Measurements from ENCODE around the gene SMKR1.
A peak's percentile ranks its signal among the peaks of the same experiment; 100 is the strongest.
"Not testable (repeated sequence)": the region's sequence is repeated elsewhere in the genome, so short reads cannot be mapped to it uniquely, and the experiment has no call there.

The SMKR1 gene

GRCh38 chr7:129469930-129470329 is 32.4 kb upstream of the SMKR1 start:
- DNase-seq (ENCODE audit: low spot score), result no peak
- H3K9me3 Mint-ChIP-seq, result no peaks in the 10 kb centered on the region
- no peaks in the 10 kb centered on the region for H3K27me3 Mint-ChIP-seq (ENCODE audit: low read depth)
- no peaks in the 10 kb centered on the region for H3K4me1 Mint-ChIP-seq (ENCODE audit: low read depth)
- H3K27ac Mint-ChIP-seq, result no peak overlapping the region
- peaks cover 10% of the 10 kb centered on the region for H3K36me3 Mint-ChIP-seq (ENCODE audit: low read depth)
- H3K4me3 Mint-ChIP-seq, result no peak overlapping the region

GRCh38 chr7:129470411-129470810 is 31.9 kb upstream of the SMKR1 start:
- H3K9me3 Mint-ChIP-seq, result no peaks in the 10 kb centered on the region
- no peaks in the 10 kb centered on the region for H3K27me3 Mint-ChIP-seq (ENCODE audit: low read depth)
- H3K36me3 Mint-ChIP-seq (ENCODE audit: low read depth), result peaks cover 12% of the 10 kb centered on the region
- H3K27ac Mint-ChIP-seq, result no peak overlapping the region
- H3K4me3 Mint-ChIP-seq, result no peak overlapping the region
- no peaks in the 10 kb centered on the region for H3K4me1 Mint-ChIP-seq (ENCODE audit: low read depth)
- no peak for DNase-seq (ENCODE audit: low spot score)

GRCh38 chr7:129471402-129471827 is 30.9 kb upstream of the SMKR1 start:
- Mint-ChIP-seq H3K4me1 (ENCODE audit: low read depth) (no peaks in the 10 kb centered on the region), H3K27me3 (ENCODE audit: low read depth) (no peaks in the 10 kb centered on the region), H3K9me3 (no peaks in the 10 kb centered on the region), H3K4me3 (no peak overlapping the region), H3K27ac (no peak overlapping the region), H3K36me3 (ENCODE audit: low read depth) (peaks cover 10% of the 10 kb centered on the region)
- peak; percentile 11 for DNase-seq (ENCODE audit: low spot score)

- H3K9me3 Mint-ChIP-seq; H3K27ac Mint-ChIP-seq; H3K4me3 Mint-ChIP-seq; DNase-seq (ENCODE audit: low spot score); H3K27me3 Mint-ChIP-seq (ENCODE audit: low read depth); H3K4me1 Mint-ChIP-seq (ENCODE audit: low read depth): not testable (repeated sequence)
- H3K36me3 Mint-ChIP-seq (ENCODE audit: low read depth), result peaks cover 23% of the 10 kb centered on the region
Observed at GRCh38 chr7:129475931-129476330, 26.4 kb upstream of the SMKR1 start.

- not testable (repeated sequence) for H3K27me3 Mint-ChIP-seq (ENCODE audit: low read depth); DNase-seq (ENCODE audit: low spot score); H3K4me1 Mint-ChIP-seq (ENCODE audit: low read depth); H3K4me3 Mint-ChIP-seq; H3K27ac Mint-ChIP-seq; H3K9me3 Mint-ChIP-seq
- H3K36me3 Mint-ChIP-seq (ENCODE audit: low read depth), result peaks cover 23% of the 10 kb centered on the region
Observed at GRCh38 chr7:129476398-129476797, 25.9 kb upstream of the SMKR1 start.

- Mint-ChIP-seq H3K27me3 (ENCODE audit: low read depth) (no peaks in the 10 kb centered on the region), H3K9me3 (no peaks in the 10 kb centered on the region), H3K36me3 (ENCODE audit: low read depth) (peaks cover 24% of the 10 kb centered on the region), H3K4me1 (ENCODE audit: low read depth) (peaks cover 3% of the 10 kb centered on the region), H3K4me3 (no peak overlapping the region), H3K27ac (no peak overlapping the region)
- no peak for DNase-seq (ENCODE audit: low spot score)
Observed at GRCh38 chr7:129479831-129480230, 22.5 kb upstream of the SMKR1 start.

GRCh38 chr7:129480674-129481363 is 21.5 kb upstream of the SMKR1 start:
- peaks cover 29% of the 10 kb centered on the region for H3K36me3 Mint-ChIP-seq (ENCODE audit: low read depth)
- DNase-seq (ENCODE audit: low spot score), result no peak
- no peaks in the 10 kb centered on the region for H3K9me3 Mint-ChIP-seq
- H3K4me1 Mint-ChIP-seq (ENCODE audit: low read depth), result peaks cover 5% of the 10 kb centered on the region
- no peaks in the 10 kb centered on the region for H3K27me3 Mint-ChIP-seq (ENCODE audit: low read depth)
- H3K4me3 Mint-ChIP-seq, result no peak overlapping the region
- H3K27ac Mint-ChIP-seq, result no peak overlapping the region

- H3K4me3 Mint-ChIP-seq; DNase-seq (ENCODE audit: low spot score); H3K9me3 Mint-ChIP-seq; H3K4me1 Mint-ChIP-seq (ENCODE audit: low read depth); H3K27ac Mint-ChIP-seq; H3K27me3 Mint-ChIP-seq (ENCODE audit: low read depth): not testable (repeated sequence)
- peaks cover 34% of the 10 kb centered on the region for H3K36me3 Mint-ChIP-seq (ENCODE audit: low read depth)
Observed at GRCh38 chr7:129481376-129481775, 21.0 kb upstream of the SMKR1 start.

- Mint-ChIP-seq H3K9me3 (no peaks in the 10 kb centered on the region), H3K27ac (no peak overlapping the region), H3K4me3 (no peak overlapping the region), H3K27me3 (ENCODE audit: low read depth) (no peaks in the 10 kb centered on the region), H3K36me3 (ENCODE audit: low read depth) (peaks cover 33% of the 10 kb centered on the region), H3K4me1 (ENCODE audit: low read depth) (peaks cover 5% of the 10 kb centered on the region)
- DNase-seq (ENCODE audit: low spot score), result no peak
Observed at GRCh38 chr7:129482781-129483180, 19.6 kb upstream of the SMKR1 start.

GRCh38 chr7:129489491-129489890 is 12.8 kb upstream of the SMKR1 start:
- Mint-ChIP-seq H3K9me3 (no peaks in the 10 kb centered on the region), H3K36me3 (ENCODE audit: low read depth) (peaks cover 41% of the 10 kb centered on the region), H3K27ac (no peak overlapping the region), H3K4me3 (no peak overlapping the region), H3K27me3 (ENCODE audit: low read depth) (no peaks in the 10 kb centered on the region), H3K4me1 (ENCODE audit: low read depth) (peaks cover 18% of the 10 kb centered on the region)
- DNase-seq (ENCODE audit: low spot score), result no peak

- H3K36me3 Mint-ChIP-seq (ENCODE audit: low read depth), result peaks cover 19% of the 10 kb centered on the region
- H3K9me3 Mint-ChIP-seq, result no peaks in the 10 kb centered on the region
- no peak for DNase-seq (ENCODE audit: low spot score)
- peak overlapping the region; percentile 58 for H3K27ac Mint-ChIP-seq
- H3K4me3 Mint-ChIP-seq, result no peak overlapping the region
- H3K4me1 Mint-ChIP-seq (ENCODE audit: low read depth), result peaks cover 35% of the 10 kb centered on the region
- no peaks in the 10 kb centered on the region for H3K27me3 Mint-ChIP-seq (ENCODE audit: low read depth)
Observed at GRCh38 chr7:129492391-129492790, 9.9 kb upstream of the SMKR1 start.

GRCh38 chr7:129493555-129493954 is 8.8 kb upstream of the SMKR1 start:
- Mint-ChIP-seq H3K9me3 (no peaks in the 10 kb centered on the region), H3K36me3 (ENCODE audit: low read depth) (peaks cover 19% of the 10 kb centered on the region), H3K4me3 (no peak overlapping the region), H3K27ac (peak overlapping the region; percentile 81), H3K4me1 (ENCODE audit: low read depth) (peaks cover 42% of the 10 kb centered on the region), H3K27me3 (ENCODE audit: low read depth) (no peaks in the 10 kb centered on the region)
- DNase-seq (ENCODE audit: low spot score), result no peak

- no peaks in the 10 kb centered on the region for H3K27me3 Mint-ChIP-seq (ENCODE audit: low read depth)
- H3K4me3 Mint-ChIP-seq, result no peak overlapping the region
- H3K9me3 Mint-ChIP-seq, result no peaks in the 10 kb centered on the region
- DNase-seq (ENCODE audit: low spot score), result peak; percentile 39
- H3K4me1 Mint-ChIP-seq (ENCODE audit: low read depth), result peaks cover 42% of the 10 kb centered on the region
- H3K27ac Mint-ChIP-seq, result peak overlapping the region; percentile 81
- H3K36me3 Mint-ChIP-seq (ENCODE audit: low read depth), result peaks cover 15% of the 10 kb centered on the region
Observed at GRCh38 chr7:129494041-129494440, 8.3 kb upstream of the SMKR1 start.

GRCh38 chr7:129495987-129496386 is 6.3 kb upstream of the SMKR1 start:
- peak overlapping the region; percentile 24 for H3K4me3 Mint-ChIP-seq
- no peaks in the 10 kb centered on the region for H3K27me3 Mint-ChIP-seq (ENCODE audit: low read depth)
- H3K9me3 Mint-ChIP-seq, result no peaks in the 10 kb centered on the region
- H3K36me3 Mint-ChIP-seq (ENCODE audit: low read depth), result peaks cover 11% of the 10 kb centered on the region
- H3K4me1 Mint-ChIP-seq (ENCODE audit: low read depth), result peaks cover 50% of the 10 kb centered on the region
- H3K27ac Mint-ChIP-seq, result peak overlapping the region; percentile 77
- DNase-seq (ENCODE audit: low spot score), result peak; percentile 55

- H3K4me3 Mint-ChIP-seq, result peak overlapping the region; percentile 12
- H3K4me1 Mint-ChIP-seq (ENCODE audit: low read depth), result peaks cover 55% of the 10 kb centered on the region
- no peaks in the 10 kb centered on the region for H3K9me3 Mint-ChIP-seq
- H3K36me3 Mint-ChIP-seq (ENCODE audit: low read depth), result peaks cover 5% of the 10 kb centered on the region
- no peaks in the 10 kb centered on the region for H3K27me3 Mint-ChIP-seq (ENCODE audit: low read depth)
- DNase-seq (ENCODE audit: low spot score), result no peak
- H3K27ac Mint-ChIP-seq, result peak overlapping the region; percentile 70
Observed at GRCh38 chr7:129496653-129497052, 5.7 kb upstream of the SMKR1 start.

Data from T-helper 2 cell treated with Interferon-gamma antibody and Interleukin-4, amounts not matched to agents 5 μg/mL and 100 μg/mL, for 36 hours (primary cell).